ENCODE data around the gene MAB21L4.

- TF ChIP-seq TCF7L2 (IDR thresholded peaks at IDR 0.05; ENCODE audit: low read depth, low read length) (no peak), CTCF (IDR thresholded peaks at IDR 0.05) (no peak), POLR2AphosphoS5 (IDR thresholded peaks at IDR 0.05; ENCODE audit: low read depth, low read length) (no peak), SIN3A (IDR thresholded peaks at IDR 0.05; ENCODE audit: borderline replicate concordance, insufficient read depth, low read depth, low read length) (no peak)
These were observed 19.3 kb downstream of the MAB21L4 start for GRCh38 chr2:240876475-240877251.
